ENCODE results near the gene PPP3CA.

DNA sequence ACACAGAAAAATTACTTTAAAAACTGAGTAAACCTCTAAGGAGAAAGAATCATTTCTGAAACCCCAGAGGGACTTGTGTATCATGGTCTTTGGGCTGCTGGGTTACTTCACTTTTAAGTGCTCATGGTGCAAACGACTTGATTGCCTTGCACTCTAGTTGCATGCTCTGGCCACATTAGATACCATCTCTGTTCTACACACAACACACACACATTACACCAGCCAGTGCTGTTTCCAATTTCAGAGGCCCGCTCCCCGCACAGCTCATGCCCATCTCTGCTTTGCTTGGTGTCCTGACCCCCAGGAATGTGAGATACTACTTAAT lies 2.1 kb downstream of the PPP3CA start:
- TF ChIP-seq, protein P1, sequence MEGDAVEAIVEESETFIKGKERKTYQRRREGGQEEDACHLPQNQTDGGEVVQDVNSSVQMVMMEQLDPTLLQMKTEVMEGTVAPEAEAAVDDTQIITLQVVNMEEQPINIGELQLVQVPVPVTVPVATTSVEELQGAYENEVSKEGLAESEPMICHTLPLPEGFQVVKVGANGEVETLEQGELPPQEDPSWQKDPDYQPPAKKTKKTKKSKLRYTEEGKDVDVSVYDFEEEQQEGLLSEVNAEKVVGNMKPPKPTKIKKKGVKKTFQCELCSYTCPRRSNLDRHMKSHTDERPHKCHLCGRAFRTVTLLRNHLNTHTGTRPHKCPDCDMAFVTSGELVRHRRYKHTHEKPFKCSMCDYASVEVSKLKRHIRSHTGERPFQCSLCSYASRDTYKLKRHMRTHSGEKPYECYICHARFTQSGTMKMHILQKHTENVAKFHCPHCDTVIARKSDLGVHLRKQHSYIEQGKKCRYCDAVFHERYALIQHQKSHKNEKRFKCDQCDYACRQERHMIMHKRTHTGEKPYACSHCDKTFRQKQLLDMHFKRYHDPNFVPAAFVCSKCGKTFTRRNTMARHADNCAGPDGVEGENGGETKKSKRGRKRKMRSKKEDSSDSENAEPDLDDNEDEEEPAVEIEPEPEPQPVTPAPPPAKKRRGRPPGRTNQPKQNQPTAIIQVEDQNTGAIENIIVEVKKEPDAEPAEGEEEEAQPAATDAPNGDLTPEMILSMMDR (IDR thresholded peaks at IDR 0.05; ENCODE audit: low read length), result no peak
- TF ChIP-seq EZH2 (optimal IDR thresholded peaks at IDR 0.05; ENCODE audit: low read depth, low read length) (no peak), EZH2phosphoT487 (IDR thresholded peaks at IDR 0.05; ENCODE audit: low read length) (no peak)

All from MM.1S (cell line).